Effector memory CD8-positive, alpha-beta T cell (primary cell): ENCODE measurements around the gene SCAMP2.
"Not testable (repeated sequence)": the region's sequence is repeated elsewhere in the genome, so short reads cannot be mapped to it uniquely, and the experiment has no call there.

Experiments
- ATAC-seq: fragments of 150-1000 bp; cut with Tn5 transposase; replicated peaks from 2 replicates; pipeline ENCODE4 v1.10.0; 2021; ENCODE audit warnings: mild to moderate bottlenecking, moderate library complexity
- DNase-seq, 3 experiments: peaks; one replicate each; pipeline ENCODE4 v3.0.0; 2021
- H3K27ac Mint-ChIP-seq, 2 donors: one replicate each; pipeline ENCODE4 v1.8.0; 2022; ENCODE audit warnings: mild to moderate bottlenecking in 2 of 2, mixed read lengths in 2 of 2, moderate library complexity in 2 of 2
- H3K27me3 Mint-ChIP-seq, 2 donors: one replicate each; pipeline ENCODE4 v1.8.0; 2022; ENCODE audit warnings: mixed read lengths in 2 of 2
- H3K36me3 Mint-ChIP-seq: one replicate; pipeline ENCODE4 v1.8.0; 2022; ENCODE audit warnings: mild to moderate bottlenecking, moderate library complexity, mixed read lengths; ENCODE audit not compliant: insufficient read depth
- H3K4me1 Mint-ChIP-seq, 2 donors: one replicate each; pipeline ENCODE4 v1.8.0; 2022; ENCODE audit warnings: low read depth in 2 of 2, mixed read lengths in 2 of 2
- H3K4me3 Mint-ChIP-seq, 2 donors: one replicate each; pipeline ENCODE4 v1.8.0; 2022; ENCODE audit warnings: mild to moderate bottlenecking in 2 of 2, mixed read lengths in 2 of 2, moderate library complexity in 2 of 2
- H3K9me3 Mint-ChIP-seq, 2 donors: one replicate each; pipeline ENCODE4 v1.8.0; 2022; ENCODE audit warnings: mixed read lengths in 2 of 2
- total RNA-seq, 9 experiments: gene quantifications; one replicate each; lab custom pipeline; 2026; lab: John Stamatoyannopoulos, UW

The SCAMP2 gene, protein sequence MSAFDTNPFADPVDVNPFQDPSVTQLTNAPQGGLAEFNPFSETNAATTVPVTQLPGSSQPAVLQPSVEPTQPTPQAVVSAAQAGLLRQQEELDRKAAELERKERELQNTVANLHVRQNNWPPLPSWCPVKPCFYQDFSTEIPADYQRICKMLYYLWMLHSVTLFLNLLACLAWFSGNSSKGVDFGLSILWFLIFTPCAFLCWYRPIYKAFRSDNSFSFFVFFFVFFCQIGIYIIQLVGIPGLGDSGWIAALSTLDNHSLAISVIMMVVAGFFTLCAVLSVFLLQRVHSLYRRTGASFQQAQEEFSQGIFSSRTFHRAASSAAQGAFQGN
- 61.8 to 127 (median 101) reads per million in 9 experiments for total RNA-seq

DNA sequence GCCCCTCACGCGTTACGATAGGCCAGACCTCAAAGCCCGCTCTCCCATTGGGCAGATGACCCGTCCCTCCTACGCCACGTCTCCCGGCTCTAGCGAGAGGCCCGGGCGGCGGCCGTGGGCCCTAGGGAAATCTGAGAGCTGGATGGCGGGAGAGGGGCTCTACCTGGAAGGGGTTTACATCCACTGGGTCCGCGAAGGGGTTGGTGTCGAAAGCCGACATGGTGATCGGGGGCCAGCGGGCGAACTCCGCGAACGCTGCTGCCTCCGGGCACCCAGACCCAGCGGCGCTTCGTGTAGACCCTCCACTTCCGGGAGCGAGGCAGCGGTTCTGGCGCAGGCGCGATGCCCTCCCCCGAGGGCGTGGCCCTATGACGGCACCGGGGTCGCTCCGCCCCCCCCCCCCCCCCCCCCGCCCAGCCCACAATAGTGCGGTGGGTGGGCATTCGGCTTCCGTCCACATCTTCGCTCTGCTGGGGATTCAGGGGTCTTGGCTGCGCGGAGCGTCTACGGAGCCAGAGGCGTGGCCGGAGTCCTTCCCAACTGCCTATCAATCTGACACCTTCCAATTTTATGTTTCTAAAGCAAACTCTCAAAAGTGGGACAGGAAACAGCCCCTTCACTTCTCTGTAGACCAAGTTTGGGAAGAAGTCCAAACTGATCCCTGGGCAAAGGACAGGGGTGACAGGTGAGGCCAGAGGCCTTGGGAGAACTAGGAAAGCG, at the start of gene SCAMP2:
Gene SCAMP2, minus strand, starts transcription at position 330 of the 720 bp plus-strand sequence. Its CDS starts 110 bp downstream, at position 220.
- Mint-ChIP-seq H3K27me3 (no peaks in the 10 kb centered on the region), H3K36me3 (peaks cover 37% of the 10 kb centered on the region), H3K9me3 (no peaks in the 10 kb centered on the region), H3K27ac (peak within 1 kb of the TSS; percentile 93 to 95), H3K4me3 (peak within 1 kb of the TSS; percentile 97 to 98), H3K4me1 (peaks cover 34 to 41% of the 10 kb centered on the region in 2 donors)
- DNase-seq (peak; percentile 84 to 89 (median 87)), ATAC-seq (peak; percentile 91)

DNA sequence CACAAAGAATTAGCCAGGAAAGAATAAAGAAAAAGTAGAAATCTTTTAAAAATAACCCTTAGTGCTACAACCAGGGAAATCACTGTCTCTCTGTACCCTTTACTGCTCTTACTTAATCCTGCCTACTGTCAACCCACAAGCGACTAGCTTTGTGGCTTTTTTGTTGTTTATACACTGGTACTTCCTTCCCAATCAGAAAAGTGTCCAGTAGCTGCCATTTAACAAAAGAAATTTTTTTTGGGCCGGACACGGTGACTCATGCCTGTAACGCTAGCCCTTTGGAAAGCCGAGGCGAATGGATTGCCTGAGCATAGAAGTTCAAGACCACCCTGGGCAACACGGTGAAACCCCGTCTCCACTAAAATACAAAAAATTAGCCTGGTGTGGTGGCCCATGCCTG, 47.3 kb upstream of the SCAMP2 start:
- DNase-seq: no peak
- Mint-ChIP-seq H3K27me3 (no peaks in the 10 kb centered on the region), H3K4me3 (no peak overlapping the region), H3K27ac (peak overlapping the region in 1 of 2 donors; percentile 52), H3K9me3 (no peaks in the 10 kb centered on the region), H3K36me3 (peaks cover 83% of the 10 kb centered on the region), H3K4me1 (peaks cover 0 to 1% of the 10 kb centered on the region in 2 donors)
- ATAC-seq: no peak

GRCh38 chr15:74917676-74918075, 44.5 kb upstream of the SCAMP2 start:
- no peak for DNase-seq
- Mint-ChIP-seq H3K4me3 (no peak overlapping the region), H3K4me1 (peaks cover 0 to 3% of the 10 kb centered on the region in 2 donors), H3K36me3 (peaks cover 78% of the 10 kb centered on the region), H3K27me3 (no peaks in the 10 kb centered on the region), H3K9me3 (no peaks in the 10 kb centered on the region), H3K27ac (no peak overlapping the region)
- ATAC-seq: no peak

DNA sequence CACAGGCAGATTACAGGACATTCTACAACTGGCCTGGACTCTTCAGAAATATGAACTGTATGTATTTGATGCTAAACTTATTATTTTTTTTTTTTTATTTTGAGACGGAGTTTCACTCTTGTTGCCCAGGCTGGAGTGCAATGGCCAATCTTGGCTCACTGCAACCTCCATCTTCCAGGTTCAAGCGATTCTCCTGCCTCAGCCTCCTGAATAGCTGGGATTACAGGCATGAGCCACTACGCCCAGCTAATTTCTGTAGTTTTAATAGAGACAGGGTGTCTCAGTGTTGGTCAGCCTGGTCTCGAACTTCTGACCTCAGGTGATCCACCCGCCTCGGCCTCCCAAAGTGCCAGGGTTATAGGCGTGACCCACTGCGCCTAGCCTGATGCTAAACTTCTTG, 40.6 kb upstream of the SCAMP2 start:
- DNase-seq, H3K9me3 Mint-ChIP-seq, H3K27me3 Mint-ChIP-seq, H3K4me1 Mint-ChIP-seq, ATAC-seq, H3K27ac Mint-ChIP-seq, H3K4me3 Mint-ChIP-seq: not testable (repeated sequence)
- H3K36me3 Mint-ChIP-seq: peaks cover 45% of the 10 kb centered on the region

GRCh38 chr15:74913041-74913440, 39.9 kb upstream of the SCAMP2 start:
- Mint-ChIP-seq H3K36me3 (peaks cover 37% of the 10 kb centered on the region), H3K4me3 (no peak overlapping the region), H3K27ac (no peak overlapping the region), H3K9me3 (no peaks in the 10 kb centered on the region), H3K27me3 (no peaks in the 10 kb centered on the region), H3K4me1 (peaks cover 0 to 3% of the 10 kb centered on the region in 2 donors)
- ATAC-seq: no peak
- DNase-seq: no peak

- H3K9me3 Mint-ChIP-seq: no peaks in the 10 kb centered on the region
- H3K27me3 Mint-ChIP-seq: no peaks in the 10 kb centered on the region
- H3K36me3 Mint-ChIP-seq: peaks cover 3% of the 10 kb centered on the region
- no peak for DNase-seq
- no peak overlapping the region for H3K4me3 Mint-ChIP-seq
- peaks cover 20 to 26% of the 10 kb centered on the region in 2 donors for H3K4me1 Mint-ChIP-seq
- no peak overlapping the region for H3K27ac Mint-ChIP-seq
- no peak for ATAC-seq
Measured at GRCh38 chr15:74908635-74909034, 35.5 kb upstream of the SCAMP2 start.

DNA sequence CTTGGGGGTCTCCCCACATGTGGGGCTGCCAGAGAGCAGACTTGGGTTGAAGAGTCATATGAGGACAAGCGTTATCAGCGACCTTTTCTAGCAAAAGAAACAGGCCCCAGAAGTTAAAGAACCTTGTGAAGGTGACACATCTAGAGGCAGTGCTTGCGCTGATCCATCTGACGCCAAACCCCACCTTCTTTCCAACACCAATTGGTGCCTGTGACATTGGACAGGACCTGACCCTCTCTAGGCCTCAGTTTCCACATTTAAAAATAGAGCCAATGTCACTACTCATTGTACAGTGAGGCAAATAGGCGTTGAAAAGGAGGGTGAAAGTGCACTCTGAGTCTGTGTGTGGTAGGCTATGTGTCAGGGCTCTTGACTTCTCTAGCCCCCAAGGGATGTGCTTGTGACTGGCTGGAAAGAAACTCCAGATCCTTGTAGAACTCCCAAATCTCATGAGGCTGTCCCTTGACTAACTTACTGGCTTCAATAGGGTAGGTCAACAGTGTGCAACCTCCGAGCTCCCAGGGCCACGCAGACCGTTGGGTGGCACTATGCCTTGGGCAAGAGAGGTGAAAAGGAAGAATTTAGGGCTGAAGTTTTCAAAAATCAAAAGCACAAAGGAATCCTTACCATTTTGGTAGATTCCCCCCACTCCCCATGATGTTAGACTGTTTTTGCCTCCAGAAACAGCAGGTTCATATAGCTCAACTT, 34.2 kb upstream of the SCAMP2 start:
- H3K27ac Mint-ChIP-seq: peak overlapping the region; percentile 97 to 98
- H3K36me3 Mint-ChIP-seq: peaks cover 16% of the 10 kb centered on the region
- peak overlapping the region; percentile 99 to 100 for H3K4me3 Mint-ChIP-seq
- no peaks in the 10 kb centered on the region for H3K27me3 Mint-ChIP-seq
- peaks cover 20 to 26% of the 10 kb centered on the region in 2 donors for H3K4me1 Mint-ChIP-seq
- no peaks in the 10 kb centered on the region for H3K9me3 Mint-ChIP-seq
- no peak for DNase-seq
- peak; percentile 2 for ATAC-seq

GRCh38 chr15:74906450-74907162, 33.4 kb upstream of the SCAMP2 start, which contains the start of gene FAM219B:
TSS of gene FAM219B (minus strand) at chr15:74906851. CDS start at chr15:74906800, 51 bp downstream.
- Mint-ChIP-seq H3K4me1 (peaks cover 20 to 28% of the 10 kb centered on the region in 2 donors), H3K36me3 (peaks cover 16% of the 10 kb centered on the region), H3K27me3 (no peaks in the 10 kb centered on the region), H3K9me3 (no peaks in the 10 kb centered on the region), H3K27ac (peak within 1 kb of the TSS; percentile 97 to 98), H3K4me3 (peak within 1 kb of the TSS; percentile 99 to 100)
- DNase-seq: peak; percentile 61 to 71 (median 61)
- ATAC-seq: peak; percentile 83

- H3K4me3 Mint-ChIP-seq: peak overlapping the region; percentile 99 to 100
- DNase-seq: peak in 1 of 3 experiments; percentile 21
- peak overlapping the region; percentile 97 to 98 for H3K27ac Mint-ChIP-seq
- H3K36me3 Mint-ChIP-seq: peaks cover 16% of the 10 kb centered on the region
- no peaks in the 10 kb centered on the region for H3K27me3 Mint-ChIP-seq
- no peaks in the 10 kb centered on the region for H3K9me3 Mint-ChIP-seq
- H3K4me1 Mint-ChIP-seq: peaks cover 20 to 30% of the 10 kb centered on the region in 2 donors
- peak; percentile 32 for ATAC-seq
Measured at GRCh38 chr15:74906067-74906449, 32.9 kb upstream of the SCAMP2 start.

DNA sequence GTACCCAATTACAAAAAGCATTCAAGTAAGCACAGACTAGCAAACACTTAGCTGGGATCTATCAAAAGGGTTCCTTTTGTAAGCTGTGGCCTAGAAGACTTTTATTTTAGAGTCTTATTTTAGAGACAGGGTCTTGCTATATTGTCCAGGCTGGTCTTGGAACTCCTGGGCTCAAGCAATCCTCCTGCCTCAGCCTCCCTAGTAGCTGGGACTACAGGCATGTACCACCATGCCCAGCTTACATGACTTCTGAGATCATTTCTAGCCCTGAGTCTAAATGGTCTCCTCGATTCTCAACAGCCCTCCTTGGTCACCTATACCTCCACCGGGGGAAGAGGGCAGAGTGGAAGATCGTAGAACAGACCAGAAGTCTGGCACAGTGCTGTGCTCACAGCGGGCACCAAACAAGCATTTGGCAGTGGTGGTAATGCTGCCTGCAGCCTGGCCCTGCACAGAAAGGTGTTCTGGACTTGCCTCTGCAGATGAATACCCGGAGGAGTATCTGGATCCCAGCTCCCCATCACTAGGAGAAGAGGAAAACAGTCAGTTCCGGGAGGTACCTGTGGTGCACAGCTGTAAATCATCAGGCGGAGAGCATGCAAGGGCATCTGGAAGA, 31.1 kb upstream of the SCAMP2 start:
- Mint-ChIP-seq H3K36me3 (peaks cover 26% of the 10 kb centered on the region), H3K27me3 (no peaks in the 10 kb centered on the region), H3K27ac (peak overlapping the region in 1 of 2 donors; percentile 20), H3K9me3 (no peaks in the 10 kb centered on the region), H3K4me3 (no peak overlapping the region), H3K4me1 (peaks cover 20 to 30% of the 10 kb centered on the region in 2 donors)
- ATAC-seq: no peak
- no peak for DNase-seq

GRCh38 chr15:74903676-74904075, 30.5 kb upstream of the SCAMP2 start:
- H3K4me1 Mint-ChIP-seq: peaks cover 20 to 30% of the 10 kb centered on the region in 2 donors

DNA sequence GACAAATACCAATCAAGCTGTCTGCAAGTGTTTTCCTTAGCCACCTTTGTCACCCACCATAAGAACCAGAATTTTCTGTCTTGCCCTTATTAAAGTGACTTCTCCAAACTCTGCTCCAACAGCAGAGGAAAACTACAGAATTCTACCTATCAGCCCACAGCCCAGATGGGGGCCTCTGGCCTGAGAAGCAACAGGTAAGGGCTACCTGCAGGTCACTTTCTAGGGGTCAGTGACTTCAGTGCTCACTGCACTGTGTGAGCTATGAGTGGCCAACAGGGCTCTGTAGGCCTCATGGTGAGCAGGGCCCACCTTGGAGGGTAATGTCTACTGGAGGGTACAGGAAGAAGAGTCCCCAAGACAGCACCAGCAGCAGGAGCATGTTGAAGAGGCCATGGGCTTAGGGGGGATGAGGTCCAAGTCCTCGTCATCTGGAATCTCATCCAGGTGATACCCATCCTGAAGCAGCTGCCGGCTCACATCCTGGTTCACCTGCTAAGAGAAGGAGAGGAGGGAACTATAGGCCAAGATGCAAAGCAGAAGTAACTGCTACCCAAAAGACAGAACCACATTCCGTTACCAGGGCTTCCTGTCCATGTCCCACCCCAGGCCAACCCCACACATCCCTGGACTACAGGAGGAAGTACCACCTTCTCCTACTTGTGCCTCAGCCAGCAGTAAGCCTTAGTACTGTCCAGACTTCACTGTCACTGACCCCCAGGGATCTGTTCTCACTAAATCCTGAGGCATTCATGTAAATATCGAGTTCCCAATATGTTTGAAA, 29.3 kb upstream of the SCAMP2 start:
- H3K4me3 Mint-ChIP-seq: no peak overlapping the region
- no peak for ATAC-seq
- H3K27me3 Mint-ChIP-seq: no peaks in the 10 kb centered on the region
- peak overlapping the region in 1 of 2 donors; percentile 35 for H3K27ac Mint-ChIP-seq
- H3K4me1 Mint-ChIP-seq: peaks cover 19 to 29% of the 10 kb centered on the region in 2 donors
- no peak for DNase-seq
- peaks cover 26% of the 10 kb centered on the region for H3K36me3 Mint-ChIP-seq
- no peaks in the 10 kb centered on the region for H3K9me3 Mint-ChIP-seq

More at GRCh38 chr15:74903676-74904075, 30.5 kb upstream of the SCAMP2 start:
- H3K27me3 Mint-ChIP-seq: no peaks in the 10 kb centered on the region
- peaks cover 26% of the 10 kb centered on the region for H3K36me3 Mint-ChIP-seq
- H3K9me3 Mint-ChIP-seq: no peaks in the 10 kb centered on the region
- H3K27ac Mint-ChIP-seq: no peak overlapping the region
- H3K4me3 Mint-ChIP-seq: no peak overlapping the region
- DNase-seq: no peak
- no peak for ATAC-seq
